IPS-15b (cell line): ENCODE results near the gene DCX.
A peak's percentile ranks its signal among the peaks of the same experiment; 100 is the strongest.

ENCODE experiments used
- H3K27me3 ChIP-seq: one replicate; pipeline ENCODE4 v1.6.1; 2013; ENCODE audit warnings: low read length; ENCODE audit not compliant: control insufficient read depth, insufficient read depth
- H3K36me3 ChIP-seq: one replicate; pipeline ENCODE4 v1.6.1; 2013; ENCODE audit warnings: low read length; ENCODE audit not compliant: control insufficient read depth, insufficient read depth
- H3K4me1 ChIP-seq: one replicate; pipeline ENCODE4 v1.6.1; 2013; ENCODE audit warnings: mild to moderate bottlenecking, low read length; ENCODE audit not compliant: control insufficient read depth, insufficient read depth
- H3K4me3 ChIP-seq: one replicate; pipeline ENCODE4 v1.5.1; 2013; ENCODE audit warnings: low read depth, low read length
- H3K9ac ChIP-seq: one replicate; pipeline ENCODE4 v1.6.1; 2013; ENCODE audit warnings: low read depth, mild to moderate bottlenecking, low read length
- H3K9me3 ChIP-seq: one replicate; pipeline ENCODE4 v1.6.1; 2013; ENCODE audit warnings: mild to moderate bottlenecking, low read length; ENCODE audit not compliant: control insufficient read depth, insufficient read depth

DCX gene

GRCh38 chrX:111411983-111412382, at the start of gene DCX:
Gene DCX, minus strand, starts transcription at chrX:111412192. Its CDS starts 1,794 bp downstream, at chrX:111410398.
- no peak within 1 kb of the TSS for H3K9ac ChIP-seq
- no peaks in the 10 kb centered on the region for H3K27me3 ChIP-seq
- no peaks in the 10 kb centered on the region for H3K36me3 ChIP-seq
- no peaks in the 10 kb centered on the region for H3K9me3 ChIP-seq
- H3K4me1 ChIP-seq: peaks cover 26% of the 10 kb centered on the region
- H3K4me3 ChIP-seq: peak within 1 kb of the TSS; percentile 38

- no peak overlapping the region for H3K9ac ChIP-seq
- peaks cover 5% of the 10 kb centered on the region for H3K4me1 ChIP-seq
- H3K36me3 ChIP-seq: no peaks in the 10 kb centered on the region
- H3K27me3 ChIP-seq: no peaks in the 10 kb centered on the region
- no peak overlapping the region for H3K4me3 ChIP-seq
- H3K9me3 ChIP-seq: no peaks in the 10 kb centered on the region
These were observed 48.6 kb upstream of the DCX start for GRCh38 chrX:111460607-111461006.

- Histone ChIP-seq H3K27me3 (no peaks in the 10 kb centered on the region), H3K4me1 (peaks cover 10% of the 10 kb centered on the region), H3K4me3 (no peak overlapping the region), H3K9me3 (no peaks in the 10 kb centered on the region), H3K36me3 (no peaks in the 10 kb centered on the region), H3K9ac (no peak overlapping the region)
These were observed 35.3 kb upstream of the DCX start for GRCh38 chrX:111447298-111447697.

GRCh38 chrX:111445485-111445884, 33.5 kb upstream of the DCX start:
- Histone ChIP-seq H3K36me3 (no peaks in the 10 kb centered on the region), H3K9me3 (no peaks in the 10 kb centered on the region), H3K4me1 (peaks cover 10% of the 10 kb centered on the region), H3K4me3 (no peak overlapping the region), H3K27me3 (no peaks in the 10 kb centered on the region), H3K9ac (no peak overlapping the region)

GRCh38 chrX:111444881-111445280, 32.9 kb upstream of the DCX start:
- Histone ChIP-seq H3K27me3 (no peaks in the 10 kb centered on the region), H3K9me3 (no peaks in the 10 kb centered on the region), H3K9ac (no peak overlapping the region)

GRCh38 chrX:111443946-111444345, 32.0 kb upstream of the DCX start:
- Histone ChIP-seq H3K9me3 (no peaks in the 10 kb centered on the region), H3K4me3 (no peak overlapping the region), H3K9ac (no peak overlapping the region), H3K36me3 (no peaks in the 10 kb centered on the region), H3K4me1 (peaks cover 10% of the 10 kb centered on the region), H3K27me3 (no peaks in the 10 kb centered on the region)

More at GRCh38 chrX:111444881-111445280, 32.9 kb upstream of the DCX start:
- Histone ChIP-seq H3K36me3 (no peaks in the 10 kb centered on the region), H3K4me3 (no peak overlapping the region), H3K4me1 (peaks cover 10% of the 10 kb centered on the region)

- H3K9me3 ChIP-seq: no peaks in the 10 kb centered on the region
- H3K27me3 ChIP-seq: no peaks in the 10 kb centered on the region
- H3K9ac ChIP-seq: no peak overlapping the region
- H3K36me3 ChIP-seq: no peaks in the 10 kb centered on the region
- H3K4me3 ChIP-seq: no peak overlapping the region
- peaks cover 10% of the 10 kb centered on the region for H3K4me1 ChIP-seq
These were observed 30.8 kb upstream of the DCX start for GRCh38 chrX:111442791-111443190.

- Histone ChIP-seq H3K27me3 (no peaks in the 10 kb centered on the region), H3K4me3 (no peak overlapping the region), H3K9ac (no peak overlapping the region), H3K9me3 (no peaks in the 10 kb centered on the region), H3K36me3 (no peaks in the 10 kb centered on the region), H3K4me1 (no peaks in the 10 kb centered on the region)
These were observed 23.5 kb upstream of the DCX start for GRCh38 chrX:111435469-111435868.

- Histone ChIP-seq H3K9me3 (no peaks in the 10 kb centered on the region), H3K36me3 (no peaks in the 10 kb centered on the region), H3K4me3 (no peak overlapping the region), H3K9ac (no peak overlapping the region), H3K4me1 (no peaks in the 10 kb centered on the region), H3K27me3 (no peaks in the 10 kb centered on the region)
These were observed 19.0 kb upstream of the DCX start for GRCh38 chrX:111431001-111431400.

GRCh38 chrX:111411557-111411956, 435 bp downstream of the DCX start:
- peaks cover 26% of the 10 kb centered on the region for H3K4me1 ChIP-seq
- no peaks in the 10 kb centered on the region for H3K27me3 ChIP-seq
- no peaks in the 10 kb centered on the region for H3K9me3 ChIP-seq
- no peak overlapping the region for H3K9ac ChIP-seq
- no peaks in the 10 kb centered on the region for H3K36me3 ChIP-seq
- H3K4me3 ChIP-seq: peak overlapping the region; percentile 38

- H3K9me3 ChIP-seq: no peaks in the 10 kb centered on the region
- H3K4me1 ChIP-seq: peaks cover 26% of the 10 kb centered on the region
- peak overlapping the region; percentile 38 for H3K4me3 ChIP-seq
- no peak overlapping the region for H3K9ac ChIP-seq
- no peaks in the 10 kb centered on the region for H3K27me3 ChIP-seq
- no peaks in the 10 kb centered on the region for H3K36me3 ChIP-seq
These were observed 1.4 kb downstream of the DCX start for GRCh38 chrX:111410590-111411078.

GRCh38 chrX:111409326-111409725, 2.7 kb downstream of the DCX start:
- Histone ChIP-seq H3K9me3 (no peaks in the 10 kb centered on the region), H3K4me3 (no peak overlapping the region), H3K27me3 (no peaks in the 10 kb centered on the region), H3K4me1 (peaks cover 26% of the 10 kb centered on the region), H3K36me3 (no peaks in the 10 kb centered on the region), H3K9ac (no peak overlapping the region)
